HG03066 (cell line): Measurements from ENCODE around the gene UBE2K.
"Not testable (repeated sequence)": the region's sequence is repeated elsewhere in the genome, so short reads cannot be mapped to it uniquely, and the experiment has no call there.

Experiments
- ATAC-seq: cut with Tn5 transposase; IDR thresholded peaks from one replicate; pipeline ENCODE4 v1.9.1; 2021; ENCODE audit warnings: low read depth; ENCODE audit not compliant: unreplicated experiment

The UBE2K gene

GRCh38 chr4:39785083-39785482 is 87.1 kb downstream of the UBE2K start:
- ATAC-seq = no peak

GRCh38 chr4:39786838-39787237 is 88.9 kb downstream of the UBE2K start:
- ATAC-seq = no peak

- no peak for ATAC-seq
These were observed 94.2 kb downstream of the UBE2K start for GRCh38 chr4:39792128-39792527.

GRCh38 chr4:39792529-39792928 is 94.6 kb downstream of the UBE2K start:
- no peak for ATAC-seq

GRCh38 chr4:39792976-39793375 is 95.0 kb downstream of the UBE2K start:
- not testable (repeated sequence) for ATAC-seq

- ATAC-seq = no peak
These were observed 104.1 kb downstream of the UBE2K start for GRCh38 chr4:39802005-39802404.

- no peak for ATAC-seq
These were observed 110.4 kb downstream of the UBE2K start for GRCh38 chr4:39808231-39808749.

- ATAC-seq = no peak
These were observed 114.6 kb downstream of the UBE2K start for GRCh38 chr4:39812500-39812899.

GRCh38 chr4:39813033-39813432 is 115.1 kb downstream of the UBE2K start:
- not testable (repeated sequence) for ATAC-seq

GRCh38 chr4:39813761-39814160 is 115.8 kb downstream of the UBE2K start:
- not testable (repeated sequence) for ATAC-seq

- ATAC-seq = no peak
These were observed 116.7 kb downstream of the UBE2K start for GRCh38 chr4:39814403-39815185.

GRCh38 chr4:39818646-39819045 is 120.7 kb downstream of the UBE2K start:
- no peak for ATAC-seq

GRCh38 chr4:39820186-39820585 is 122.2 kb downstream of the UBE2K start:
- no peak for ATAC-seq

GRCh38 chr4:39821951-39822350 is 124.0 kb downstream of the UBE2K start:
- no peak for ATAC-seq

GRCh38 chr4:39822662-39823061 is 124.7 kb downstream of the UBE2K start:
- no peak for ATAC-seq

GRCh38 chr4:39823191-39823590 is 125.3 kb downstream of the UBE2K start:
- ATAC-seq = no peak

GRCh38 chr4:39825090-39825489 is 127.2 kb downstream of the UBE2K start:
- ATAC-seq = no peak

GRCh38 chr4:39825741-39826231 is 127.8 kb downstream of the UBE2K start:
- no peak for ATAC-seq
